Renal cortex interstitium (tissue), 11 donors: ENCODE results near the gene CCL7. TPM values are rescaled to one million over a fixed set of nuclear protein-coding genes. Genes with fewer than 3 reads are reported as not detected.

Source experiments
- DNase-seq, 11 donors: peaks; one replicate each; pipeline ENCODE4 v3.0.0-alpha.2; 2013; ENCODE audit warnings: low read depth in 9 of 11, low spot score in 4 of 11; ENCODE audit errors: extremely low read depth in 1 of 11
- polyA plus RNA-seq, 3 donors: library from polyadenylated mRNA; unstranded; fragments of 120-200 nt; gene quantifications; one replicate each; pipeline ENCODE4 v1.2.1, GENCODE V29; 2013; ENCODE audit not compliant: insufficient read length in 3 of 3

CCL7 gene
- polyA plus RNA-seq, 3 donors, result not detected

DNA sequence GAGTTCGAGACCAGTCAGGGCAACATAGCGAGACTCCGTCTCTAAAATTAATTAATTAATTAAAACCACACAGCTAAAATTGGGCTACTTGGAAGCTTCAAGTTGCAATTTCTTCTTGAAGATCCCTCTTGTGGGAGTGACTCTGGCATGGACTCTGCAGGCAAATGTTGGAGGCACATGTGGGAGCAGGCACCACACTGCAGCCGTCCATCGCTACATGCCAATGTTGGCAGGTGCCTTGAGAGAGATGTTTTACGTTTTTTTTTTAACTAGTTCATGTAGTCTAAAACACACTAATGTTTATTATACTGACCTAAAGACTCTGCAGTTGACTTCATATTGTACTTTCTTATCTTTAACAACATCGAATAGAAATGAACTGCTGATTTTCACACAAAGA, 41.3 kb downstream of the CCL7 start:
- no peak for DNase-seq

- peak in 7 of 11 donors; percentile 18 to 54 (median 41) for DNase-seq
Measured at GRCh38 chr17:34312080-34312479, 42.1 kb downstream of the CCL7 start.

- DNase-seq, result peak in 3 of 11 donors; percentile 20 to 43 (median 43)
Measured at GRCh38 chr17:34313164-34313563, 43.1 kb downstream of the CCL7 start.

DNA sequence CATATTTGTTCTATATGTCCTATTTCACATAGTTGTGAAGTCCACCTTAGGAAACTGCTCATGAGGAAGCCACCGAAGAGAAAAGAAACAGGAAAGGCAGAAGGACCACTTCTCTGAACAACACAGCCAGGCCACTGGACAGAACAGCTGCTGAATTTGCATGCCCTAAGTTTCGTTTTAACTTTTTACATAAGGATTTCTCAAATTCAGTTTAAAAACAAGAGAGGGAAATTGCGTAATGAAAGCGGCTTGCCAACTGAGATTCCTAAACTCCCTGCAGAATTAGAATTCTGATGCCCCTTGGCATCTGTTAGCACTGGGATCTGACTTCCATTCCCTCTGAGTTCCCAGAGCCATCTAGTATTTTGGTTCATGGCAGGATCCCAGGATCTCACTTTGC, 44.3 kb downstream of the CCL7 start:
- DNase-seq, result no peak

DNA sequence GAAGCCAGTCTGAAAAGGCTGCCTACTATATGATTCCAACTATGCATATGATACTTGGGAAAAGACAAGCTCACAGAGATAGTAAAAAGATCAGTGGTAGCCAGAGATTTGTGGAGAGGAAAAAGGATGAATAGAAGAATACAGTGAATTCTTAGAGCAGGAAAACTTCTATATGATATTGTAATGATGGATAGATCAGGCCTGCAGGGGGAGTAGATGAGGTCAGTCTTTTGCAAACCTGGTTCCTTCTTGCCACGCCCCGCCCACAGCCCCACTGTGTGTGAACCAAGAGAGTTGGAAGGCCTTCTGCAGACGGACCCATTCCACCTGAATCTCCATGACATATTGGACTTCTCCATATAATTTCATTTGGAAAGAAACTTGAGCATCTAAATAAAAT, 48.5 kb downstream of the CCL7 start:
- no peak for DNase-seq

GRCh38 chr17:34319039-34319483, 49.0 kb downstream of the CCL7 start, which contains the start of gene CCL8:
Gene CCL8, plus strand, starts transcription at chr17:34319435. Its CDS starts 67 bp downstream, at chr17:34319502.
- DNase-seq, result no peak

Other genes starting within 250 kb of the CCL7 start
- gene CCL2, start 14.9 kb upstream of the CCL7 start, polyA plus RNA-seq, result 10 to 100 TPM; 15.6 to 18.5 (median 16.4) TPM
- gene CCL11, start 15.5 kb downstream of the CCL7 start, polyA plus RNA-seq, result 1 to 10 TPM in 1 of 3 donors, under 1 TPM in 2; 0.50 to 1.1 (median 0.70) TPM
- under 1 TPM in 1 of 3 donors, not detected in 2; 0.24 TPM for gene CCL8, start 49.2 kb downstream of the CCL7 start, polyA plus RNA-seq
- under 1 TPM in 2 of 3 donors, not detected in 1; 0.30 to 0.40 TPM for gene CCL13, start 86.3 kb downstream of the CCL7 start, polyA plus RNA-seq
- not detected for gene CCL1, start 93.0 kb downstream of the CCL7 start, polyA plus RNA-seq